Thoracic aorta (tissue), 2 donors: ENCODE results near the gene DNAJC13. TPM values are rescaled to one million over a fixed set of nuclear protein-coding genes. Genes with fewer than 3 reads are reported as not detected.

Source experiments
- ATAC-seq: fragments of 150-250 bp; one replicate; pipeline ENCODE4 v1.8.0; 2017; ENCODE audit warnings: low read depth; ENCODE audit not compliant: insufficient number of reproducible peaks, low FRiP score
- DNase-seq: peaks from one replicate; pipeline ENCODE4 v3.0.0-alpha.2; 2020; ENCODE audit warnings: low spot score
- H3K27ac ChIP-seq, 2 donors: fragments of 200-600 bp; sonication (generic); 1 replicate in 1 of 2; 2 replicates in 1 of 2; pipeline ENCODE4 v1.5.1; 2016; ENCODE audit warnings: mild to moderate bottlenecking in 2 of 2, moderate library complexity in 2 of 2
- H3K27me3 ChIP-seq: fragments of 200-600 bp; sonication (generic); replicated peaks from 2 replicates; pipeline ENCODE4 v1.6.0; 2016; ENCODE audit warnings: mild to moderate bottlenecking; ENCODE audit not compliant: insufficient read depth
- H3K36me3 ChIP-seq: fragments of 200-600 bp; sonication (generic); one replicate; pipeline ENCODE4 v1.5.1; 2016
- H3K4me1 ChIP-seq, 2 donors: fragments of 200-600 bp; sonication (generic); 1 replicate in 1 of 2; 2 replicates in 1 of 2; pipeline versions ENCODE4 v1.5.1 to v1.6.0; 2016; ENCODE audit warnings: low read depth in 2 of 2, mild to moderate bottlenecking in 1 of 2; ENCODE audit not compliant: control insufficient read depth in 1 of 2
- H3K4me3 ChIP-seq: fragments of 200-600 bp; sonication (generic); 2 replicates; pipeline ENCODE4 v1.5.1; 2016; ENCODE audit warnings: mild to moderate bottlenecking
- H3K9me3 ChIP-seq: fragments of 200-600 bp; sonication (generic); 2 replicates; pipeline ENCODE4 v1.5.1; 2016
- CTCF ChIP-seq: fragments of 200-600 bp; sonication (generic); IDR thresholded peaks from one replicate; pipeline ENCODE4 v1.5.1; 2019; ENCODE audit warnings: antibody characterized with exemption
- total RNA-seq, 2 donors: library from RNA; depleted of rRNA; stranded (reverse); fragments of >200 nt; gene quantifications; one replicate each; pipeline versions ENCODE4 v1.1.0 to v1.2.3, GENCODE V29; 2016

DNAJC13 gene
- total RNA-seq, 2 donors from 2014 or later: 47.4 to 49.5 TPM

DNA sequence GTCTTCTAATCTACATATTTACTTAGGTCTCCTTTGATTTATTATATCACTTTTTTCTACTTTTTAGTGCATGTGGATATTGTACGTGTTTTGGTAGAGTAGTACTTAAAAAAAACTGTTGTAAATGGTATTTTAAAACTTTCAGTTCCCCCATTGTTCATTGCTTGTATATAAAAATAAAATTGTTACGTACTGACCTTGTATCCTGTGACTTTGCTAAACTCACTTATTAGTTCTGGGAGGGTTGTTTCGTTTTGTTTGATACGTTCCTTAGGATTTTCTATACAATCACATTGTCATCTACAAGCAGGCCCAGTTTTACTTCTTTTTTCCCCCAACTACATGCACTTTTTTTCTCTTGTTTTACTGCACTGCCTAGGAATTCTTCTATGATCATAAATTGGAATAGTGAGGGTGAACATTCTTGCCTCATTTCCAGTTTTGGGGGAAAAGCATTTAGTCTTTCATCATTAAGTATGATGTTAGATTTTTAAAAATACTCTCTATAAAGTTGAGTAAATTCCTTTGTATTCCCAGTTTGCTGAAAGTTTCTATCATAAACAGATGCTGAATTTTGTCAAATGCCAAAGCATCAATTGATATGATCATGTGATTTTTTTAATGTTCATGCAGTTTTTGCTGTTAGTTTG, 146.2 kb downstream of the DNAJC13 start:
- peaks cover 4 to 37% of the 10 kb centered on the region in 2 donors for H3K4me1 ChIP-seq
- H3K27me3 ChIP-seq: no peaks in the 10 kb centered on the region
- TF ChIP-seq CTCF: no peak
- no peak overlapping the region for H3K4me3 ChIP-seq
- H3K9me3 ChIP-seq: no peaks in the 10 kb centered on the region
- H3K27ac ChIP-seq: peak overlapping the region; percentile 54 to 56
- no peak for ATAC-seq
- no peaks in the 10 kb centered on the region for H3K36me3 ChIP-seq
- DNase-seq: no peak

DNA sequence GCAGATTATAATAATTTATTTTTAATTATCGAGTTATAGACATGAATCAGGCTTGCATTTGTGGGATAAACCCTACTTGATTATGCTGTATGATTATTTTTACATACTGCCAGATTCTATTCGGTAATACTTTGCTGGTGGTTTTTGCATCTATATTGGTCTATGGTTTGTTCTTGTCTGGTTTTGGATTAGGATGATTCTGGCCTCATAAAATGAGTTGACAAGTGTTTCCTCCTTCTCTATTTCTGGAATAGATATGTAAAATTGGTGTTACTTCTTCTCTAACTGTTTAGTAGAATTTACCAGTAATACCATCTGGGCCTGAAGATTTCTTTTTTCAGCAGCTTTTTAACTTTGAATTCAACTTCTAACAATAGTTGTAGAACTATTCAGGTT, 146.8 kb downstream of the DNAJC13 start:
- H3K9me3 ChIP-seq: no peaks in the 10 kb centered on the region
- H3K4me3 ChIP-seq: no peak overlapping the region
- H3K27ac ChIP-seq: peak overlapping the region; percentile 54 to 56
- DNase-seq (no peak), ATAC-seq (no peak)
- no peaks in the 10 kb centered on the region for H3K27me3 ChIP-seq
- TF ChIP-seq CTCF: no peak
- H3K4me1 ChIP-seq: peaks cover 8 to 42% of the 10 kb centered on the region in 2 donors
- no peaks in the 10 kb centered on the region for H3K36me3 ChIP-seq

DNA sequence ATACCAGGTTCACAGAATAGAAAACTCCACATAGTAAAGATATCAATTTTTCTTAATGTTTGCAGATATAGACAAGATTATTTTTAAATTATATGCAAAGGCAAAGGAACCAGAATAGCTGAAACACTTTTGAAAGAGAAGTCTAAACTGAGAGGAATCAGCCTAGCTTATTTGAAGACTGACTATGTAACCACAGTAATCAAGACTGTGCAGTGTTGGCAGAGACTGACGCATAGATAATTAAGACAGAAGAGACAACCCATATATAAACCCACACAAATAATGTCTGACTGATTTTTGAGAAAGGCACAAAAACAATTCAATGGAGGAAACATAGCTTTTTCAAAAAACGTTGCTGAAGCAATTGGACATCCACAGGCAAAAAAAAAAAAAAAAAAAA, 151.1 kb downstream of the DNAJC13 start:
- no peak for ATAC-seq
- DNase-seq: no peak
- Histone ChIP-seq H3K27ac (peak overlapping the region; percentile 81), H3K9me3 (no peaks in the 10 kb centered on the region), H3K4me3 (no peak overlapping the region), H3K36me3 (no peaks in the 10 kb centered on the region), H3K4me1 (peaks cover 15 to 48% of the 10 kb centered on the region in 2 donors), H3K27me3 (no peaks in the 10 kb centered on the region)
- TF ChIP-seq CTCF: no peak

- DNase-seq: no peak
- TF ChIP-seq CTCF: no peak
- peak; percentile 90 for ATAC-seq
- Histone ChIP-seq H3K4me1 (peaks cover 17 to 48% of the 10 kb centered on the region in 2 donors), H3K27ac (peak overlapping the region; percentile 81), H3K4me3 (peak overlapping the region; percentile 40), H3K27me3 (no peaks in the 10 kb centered on the region), H3K36me3 (no peaks in the 10 kb centered on the region), H3K9me3 (no peaks in the 10 kb centered on the region)
These were observed 151.9 kb downstream of the DNAJC13 start for GRCh38 chr3:132569153-132569552.

- DNase-seq (no peak), ATAC-seq (peak; percentile 33)
- H3K4me3 ChIP-seq: peak overlapping the region; percentile 40
- peaks cover 18 to 48% of the 10 kb centered on the region in 2 donors for H3K4me1 ChIP-seq
- H3K9me3 ChIP-seq: no peaks in the 10 kb centered on the region
- no peak for TF ChIP-seq CTCF
- no peaks in the 10 kb centered on the region for H3K27me3 ChIP-seq
- H3K27ac ChIP-seq: peak overlapping the region; percentile 81
- no peaks in the 10 kb centered on the region for H3K36me3 ChIP-seq
These were observed 152.3 kb downstream of the DNAJC13 start for GRCh38 chr3:132569580-132569979.
